GM21367 (cell line): ENCODE results near the gene COL8A1.
A peak's percentile ranks its signal among the peaks of the same experiment; 100 is the strongest.
"Not testable (repeated sequence)": the region's sequence is repeated elsewhere in the genome, so short reads cannot be mapped to it uniquely, and the experiment has no call there.

Source experiments
- ATAC-seq: cut with Tn5 transposase; IDR thresholded peaks from one replicate; pipeline ENCODE4 v1.9.1; 2021; ENCODE audit not compliant: unreplicated experiment

The COL8A1 gene

GRCh38 chr3:99638167-99638948 is at the start of gene COL8A1:
Gene COL8A1 (plus strand): TSS chr3:99638594. CDS start chr3:99790683, 152,089 bp downstream.
- no peak for ATAC-seq

- ATAC-seq = not testable (repeated sequence)
These were observed 49.2 kb upstream of the COL8A1 start for GRCh38 chr3:99589168-99589567.

GRCh38 chr3:99599894-99600293 is 38.5 kb upstream of the COL8A1 start:
- no peak for ATAC-seq

GRCh38 chr3:99601515-99601914 is 36.9 kb upstream of the COL8A1 start:
- ATAC-seq = no peak

GRCh38 chr3:99602183-99602582 is 36.2 kb upstream of the COL8A1 start:
- no peak for ATAC-seq

- no peak for ATAC-seq
These were observed 31.2 kb upstream of the COL8A1 start for GRCh38 chr3:99607151-99607550.

GRCh38 chr3:99614768-99615167 is 23.6 kb upstream of the COL8A1 start:
- ATAC-seq = no peak

- no peak for ATAC-seq
These were observed 18.2 kb upstream of the COL8A1 start for GRCh38 chr3:99620077-99620767.

GRCh38 chr3:99620976-99621375 is 17.4 kb upstream of the COL8A1 start:
- ATAC-seq = no peak

GRCh38 chr3:99624496-99625236 is 13.7 kb upstream of the COL8A1 start:
- peak; percentile 52 for ATAC-seq

GRCh38 chr3:99625237-99625622 is 13.2 kb upstream of the COL8A1 start:
- ATAC-seq = peak; percentile 44

- ATAC-seq = no peak
These were observed 12.6 kb upstream of the COL8A1 start for GRCh38 chr3:99625643-99626416.

GRCh38 chr3:99626417-99626788 is 12.0 kb upstream of the COL8A1 start:
- no peak for ATAC-seq

GRCh38 chr3:99627062-99627826 is 11.2 kb upstream of the COL8A1 start:
- no peak for ATAC-seq

- no peak for ATAC-seq
These were observed 7.6 kb upstream of the COL8A1 start for GRCh38 chr3:99630815-99631214.

GRCh38 chr3:99633887-99634558 is 4.4 kb upstream of the COL8A1 start:
- no peak for ATAC-seq

GRCh38 chr3:99634881-99635280 is 3.5 kb upstream of the COL8A1 start:
- no peak for ATAC-seq

- ATAC-seq = no peak
These were observed 3.0 kb upstream of the COL8A1 start for GRCh38 chr3:99635348-99635747.

- no peak for ATAC-seq
These were observed 1.4 kb upstream of the COL8A1 start for GRCh38 chr3:99637016-99637367.
